Adipocyte (in vitro differentiated cells): ENCODE data around the gene KNL1.
"Not testable (repeated sequence)": the region's sequence is repeated elsewhere in the genome, so short reads cannot be mapped to it uniquely, and the experiment has no call there.

Experiments
- DNase-seq: peaks from one replicate; pipeline ENCODE4 v3.0.0-alpha.2; 2015; ENCODE audit warnings: low read depth
- H3K27me3 ChIP-seq: replicated peaks from 2 replicates; pipeline ENCODE4 v1.7.0; 2013; ENCODE audit warnings: mild to moderate bottlenecking, low read length, moderate library complexity; ENCODE audit not compliant: control insufficient read depth, insufficient read depth
- H3K36me3 ChIP-seq: 2 replicates; pipeline ENCODE4 v1.7.0; 2013; ENCODE audit warnings: low read length, mild to moderate bottlenecking, moderate library complexity; ENCODE audit not compliant: control insufficient read depth, insufficient read depth, severe bottlenecking
- H3K4me1 ChIP-seq: 2 replicates; pipeline ENCODE4 v1.7.0; 2013; ENCODE audit warnings: mild to moderate bottlenecking, low read length, moderate library complexity; ENCODE audit not compliant: control insufficient read depth, insufficient read depth
- H3K4me3 ChIP-seq: 2 replicates; pipeline ENCODE4 v1.7.0; 2013; ENCODE audit warnings: mild to moderate bottlenecking, low read length, moderate library complexity
- H3K9ac ChIP-seq: 2 replicates; pipeline ENCODE4 v1.7.0; 2013; ENCODE audit warnings: mild to moderate bottlenecking, low read length, moderate library complexity
- H3K9me3 ChIP-seq: 2 replicates; pipeline ENCODE4 v1.7.0; 2013; ENCODE audit warnings: mild to moderate bottlenecking, low read length, moderate library complexity; ENCODE audit not compliant: control insufficient read depth

KNL1 gene

DNA sequence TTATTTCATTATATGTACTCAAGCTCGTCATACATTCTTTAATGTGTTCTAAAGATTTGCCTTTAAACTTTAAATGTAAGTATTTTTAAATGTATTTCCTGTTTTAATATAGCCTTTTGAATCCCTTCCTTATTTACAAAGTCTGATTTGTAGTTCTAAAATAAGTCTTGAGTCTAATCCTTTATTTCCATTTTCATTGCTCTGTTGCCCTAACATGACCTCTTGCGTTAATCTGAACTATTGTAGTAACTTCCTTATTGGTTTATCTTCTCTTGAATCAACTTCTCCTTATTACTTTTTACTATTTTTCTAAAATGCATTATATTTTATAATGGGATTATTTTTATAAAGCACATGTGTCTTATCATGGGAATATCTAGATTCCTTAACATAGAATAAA, 24.0 kb downstream of the KNL1 start:
- Histone ChIP-seq H3K36me3 (no peaks in the 10 kb centered on the region), H3K4me3 (no peak overlapping the region), H3K4me1 (no peaks in the 10 kb centered on the region), H3K9ac (no peak overlapping the region), H3K27me3 (no peaks in the 10 kb centered on the region), H3K9me3 (no peaks in the 10 kb centered on the region)
- DNase-seq = no peak

DNA sequence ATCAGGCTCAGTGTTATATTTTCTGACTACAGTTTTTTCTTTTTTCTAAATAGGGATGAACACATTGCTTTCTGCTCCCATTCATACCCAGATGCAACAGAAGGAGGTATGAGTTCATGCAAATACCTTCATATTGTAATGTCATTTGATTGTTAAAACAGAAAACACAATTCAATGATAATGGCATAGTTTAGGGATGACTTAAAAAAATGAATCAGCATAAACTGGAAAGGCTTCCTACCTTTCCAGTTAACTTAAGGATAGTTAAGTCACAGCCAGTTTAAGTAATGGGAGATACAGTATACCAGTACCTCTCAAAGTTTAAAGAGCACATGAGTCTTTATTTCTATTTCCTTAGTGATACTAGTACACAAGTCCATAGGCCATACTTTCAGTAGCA, 24.9 kb downstream of the KNL1 start:
- Histone ChIP-seq H3K36me3 (no peaks in the 10 kb centered on the region), H3K4me3 (no peak overlapping the region), H3K4me1 (no peaks in the 10 kb centered on the region), H3K27me3 (no peaks in the 10 kb centered on the region), H3K9me3 (no peaks in the 10 kb centered on the region), H3K9ac (no peak overlapping the region)
- no peak for DNase-seq

DNA sequence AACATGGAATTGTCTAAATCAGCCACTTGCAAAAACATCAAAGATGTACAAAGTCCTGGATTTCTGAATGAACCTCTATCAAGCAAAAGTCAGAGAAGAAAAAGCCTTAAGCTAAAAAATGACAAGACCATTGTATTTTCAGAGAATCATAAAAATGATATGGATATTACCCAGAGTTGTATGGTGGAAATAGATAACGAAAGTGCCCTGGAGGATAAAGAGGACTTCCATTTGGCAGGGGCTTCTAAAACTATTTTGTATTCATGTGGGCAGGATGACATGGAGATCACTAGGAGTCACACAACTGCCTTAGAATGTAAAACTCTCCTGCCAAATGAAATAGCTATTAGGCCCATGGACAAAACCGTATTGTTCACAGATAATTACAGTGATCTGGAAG, 29.3 kb downstream of the KNL1 start:
- Histone ChIP-seq H3K9ac (no peak overlapping the region), H3K4me1 (no peaks in the 10 kb centered on the region), H3K4me3 (no peak overlapping the region), H3K27me3 (no peaks in the 10 kb centered on the region), H3K9me3 (no peaks in the 10 kb centered on the region), H3K36me3 (no peaks in the 10 kb centered on the region)
- DNase-seq = no peak

DNA sequence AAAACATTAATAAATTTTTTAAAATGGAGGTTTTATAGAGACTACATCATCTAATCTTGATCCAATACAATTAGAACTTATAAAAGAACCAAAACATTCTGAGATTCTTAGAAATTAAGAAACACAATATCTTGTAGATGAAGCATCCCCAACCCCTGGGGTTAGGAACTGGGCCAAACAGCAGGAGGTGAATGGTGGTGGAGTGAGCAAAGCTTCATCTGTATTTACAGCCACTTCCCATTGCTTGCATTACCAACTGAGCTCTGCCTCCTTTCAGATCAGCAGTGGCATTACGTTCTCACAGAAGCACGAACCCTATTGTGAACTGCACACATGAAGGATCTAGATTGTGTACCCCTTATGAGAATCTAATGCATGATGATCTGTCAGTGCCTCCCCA, 36.3 kb downstream of the KNL1 start:
- H3K36me3 ChIP-seq = no peaks in the 10 kb centered on the region
- no peaks in the 10 kb centered on the region for H3K9me3 ChIP-seq
- H3K4me3 ChIP-seq = no peak overlapping the region
- no peak for DNase-seq
- no peaks in the 10 kb centered on the region for H3K4me1 ChIP-seq
- no peak overlapping the region for H3K9ac ChIP-seq
- no peaks in the 10 kb centered on the region for H3K27me3 ChIP-seq

DNA sequence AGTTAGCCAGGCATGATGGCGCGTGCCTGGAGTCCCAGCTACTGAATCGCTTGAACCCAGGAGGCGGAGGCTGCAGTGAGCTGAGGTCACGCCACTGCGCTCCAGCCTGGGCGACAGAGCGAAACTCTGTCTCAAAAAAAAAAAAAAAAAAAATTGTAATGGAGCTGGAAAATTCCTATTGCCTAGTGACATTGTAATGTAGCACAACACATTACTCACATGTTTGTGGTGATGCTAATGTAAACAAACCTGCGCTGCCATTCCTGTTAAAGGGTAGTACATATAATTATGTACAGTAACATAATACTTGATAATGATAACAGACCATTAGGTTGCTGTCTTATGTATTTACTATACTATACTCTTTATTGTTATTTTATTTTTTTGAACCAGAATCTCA, 39.1 kb downstream of the KNL1 start:
- Histone ChIP-seq H3K4me3 (no peak overlapping the region), H3K9ac (no peak overlapping the region), H3K27me3 (no peaks in the 10 kb centered on the region), H3K36me3 (no peaks in the 10 kb centered on the region), H3K9me3 (no peaks in the 10 kb centered on the region), H3K4me1 (no peaks in the 10 kb centered on the region)
- DNase-seq = peak; percentile 49

DNA sequence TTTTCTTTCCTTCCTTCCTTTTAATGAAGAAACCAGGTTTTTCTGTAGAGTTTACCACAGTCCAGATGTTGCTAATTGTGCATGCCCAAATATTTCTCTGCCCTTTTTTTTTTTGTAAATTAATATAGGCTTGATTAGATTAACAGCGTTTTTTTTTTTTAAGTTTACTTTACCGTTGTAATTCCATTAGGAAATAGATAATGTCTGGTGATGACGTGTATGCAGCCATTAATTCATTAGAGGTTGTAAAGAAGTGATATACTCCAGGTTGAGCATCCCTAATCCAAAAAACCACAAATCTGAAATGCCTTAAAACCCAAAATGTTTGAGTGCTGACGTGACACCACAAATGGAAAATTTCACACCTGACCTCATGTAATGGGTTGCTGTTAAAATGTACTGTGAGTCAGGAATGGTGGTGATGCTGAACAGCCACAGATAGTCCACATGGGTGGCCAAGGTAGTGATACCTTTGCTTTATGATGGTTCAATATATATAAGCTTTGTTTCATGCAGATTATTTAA, 43.2 kb downstream of the KNL1 start:
- Histone ChIP-seq H3K9ac (no peak overlapping the region), H3K9me3 (no peaks in the 10 kb centered on the region), H3K27me3 (no peaks in the 10 kb centered on the region), H3K4me1 (no peaks in the 10 kb centered on the region), H3K36me3 (no peaks in the 10 kb centered on the region), H3K4me3 (no peak overlapping the region)
- no peak for DNase-seq

DNA sequence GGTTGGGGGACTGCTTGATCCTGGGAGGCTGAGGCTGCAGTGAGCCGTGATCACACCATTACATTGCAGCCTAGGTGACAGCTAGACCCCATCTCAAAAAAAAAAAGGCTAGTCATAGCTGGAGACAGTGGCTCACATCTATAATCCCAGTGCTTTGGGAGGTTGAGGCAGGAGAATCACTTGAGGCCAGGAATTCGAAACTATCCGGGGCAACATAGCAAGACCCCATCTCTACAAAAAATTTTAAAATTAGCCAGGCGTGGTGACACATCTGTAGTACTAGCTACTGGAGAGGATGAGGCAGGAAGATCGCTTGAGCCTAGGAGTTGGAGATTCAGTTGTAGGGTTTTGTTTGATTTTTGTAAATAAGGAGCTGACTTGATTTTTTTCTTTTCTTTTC, 45.6 kb downstream of the KNL1 start:
- no peaks in the 10 kb centered on the region for H3K36me3 ChIP-seq

DNA sequence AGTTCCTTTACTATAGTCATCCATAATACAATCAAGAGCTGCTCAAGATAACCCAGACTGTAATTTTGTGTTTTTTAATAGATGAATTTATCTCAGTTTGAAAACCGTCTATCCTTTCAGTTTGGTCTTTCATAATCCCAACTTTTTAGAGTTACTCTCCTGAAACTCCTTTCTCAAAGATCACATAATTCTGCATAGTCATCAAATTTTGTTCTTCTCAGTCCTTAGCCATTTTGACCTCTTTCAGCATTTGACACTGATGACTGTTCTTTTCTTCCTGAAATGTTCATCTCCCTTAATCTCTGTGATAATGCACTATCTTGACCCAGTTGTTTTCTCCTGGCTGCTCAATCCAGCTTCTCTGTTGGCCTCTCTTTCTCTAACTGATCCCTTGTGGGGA, 53.5 kb downstream of the KNL1 start:
- Histone ChIP-seq H3K4me3 (no peak overlapping the region), H3K36me3 (no peaks in the 10 kb centered on the region), H3K9me3 (no peaks in the 10 kb centered on the region), H3K4me1 (no peaks in the 10 kb centered on the region), H3K9ac (no peak overlapping the region), H3K27me3 (no peaks in the 10 kb centered on the region)
- no peak for DNase-seq

More for the DNA sequence above, 45.6 kb downstream of the KNL1 start:
- Histone ChIP-seq H3K27me3 (no peaks in the 10 kb centered on the region), H3K4me3 (no peak overlapping the region), H3K9me3 (no peaks in the 10 kb centered on the region), H3K4me1 (no peaks in the 10 kb centered on the region), H3K9ac (no peak overlapping the region)
- no peak for DNase-seq

DNA sequence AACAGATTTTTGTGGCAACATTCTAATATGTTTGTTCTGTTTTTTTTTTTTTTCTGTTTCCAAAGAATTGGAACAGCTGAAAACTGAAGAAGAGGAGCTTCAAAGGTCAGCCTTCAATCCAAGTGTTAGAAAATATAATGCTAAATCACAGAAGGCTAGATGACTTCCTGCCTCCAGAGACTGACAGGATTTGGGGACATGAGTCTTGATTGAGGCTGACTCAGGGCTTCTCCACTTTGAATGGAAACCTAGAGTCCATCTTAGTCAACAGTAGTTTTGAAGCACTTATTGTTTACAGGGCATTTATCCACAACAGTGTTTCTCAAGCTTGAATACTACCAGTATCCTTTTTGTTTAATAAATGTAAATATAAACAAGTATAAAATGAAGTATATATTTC, 56.4 kb downstream of the KNL1 start:
- H3K9me3 ChIP-seq = no peaks in the 10 kb centered on the region
- no peaks in the 10 kb centered on the region for H3K4me1 ChIP-seq
- H3K36me3 ChIP-seq = no peaks in the 10 kb centered on the region
- no peak overlapping the region for H3K9ac ChIP-seq
- H3K4me3 ChIP-seq = no peak overlapping the region
- DNase-seq = no peak
- H3K27me3 ChIP-seq = no peaks in the 10 kb centered on the region

DNA sequence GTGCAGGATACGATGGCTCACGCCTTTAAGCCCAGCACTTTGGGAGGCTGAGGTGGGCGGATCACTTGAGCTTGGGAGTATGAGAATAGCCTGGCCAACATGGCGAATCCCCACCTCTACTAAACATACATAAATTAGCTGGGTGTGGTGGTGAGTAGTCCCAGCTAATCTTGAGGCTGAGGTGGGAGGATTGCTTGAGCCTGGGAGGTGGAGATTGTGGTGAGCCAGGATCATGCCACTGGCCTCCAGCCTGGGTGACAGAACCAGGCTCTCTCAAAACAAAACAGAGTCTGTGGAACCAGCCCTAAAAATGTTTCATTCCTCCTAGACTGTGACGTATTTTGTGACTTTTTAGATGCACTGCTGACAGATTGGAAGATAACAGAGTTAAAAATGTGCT, 66.6 kb downstream of the KNL1 start:
- no peaks in the 10 kb centered on the region for H3K27me3 ChIP-seq
- no peaks in the 10 kb centered on the region for H3K4me1 ChIP-seq
- H3K36me3 ChIP-seq = no peaks in the 10 kb centered on the region
- no peak overlapping the region for H3K9ac ChIP-seq
- DNase-seq = no peak
- H3K4me3 ChIP-seq = no peak overlapping the region
- H3K9me3 ChIP-seq = no peaks in the 10 kb centered on the region

DNA sequence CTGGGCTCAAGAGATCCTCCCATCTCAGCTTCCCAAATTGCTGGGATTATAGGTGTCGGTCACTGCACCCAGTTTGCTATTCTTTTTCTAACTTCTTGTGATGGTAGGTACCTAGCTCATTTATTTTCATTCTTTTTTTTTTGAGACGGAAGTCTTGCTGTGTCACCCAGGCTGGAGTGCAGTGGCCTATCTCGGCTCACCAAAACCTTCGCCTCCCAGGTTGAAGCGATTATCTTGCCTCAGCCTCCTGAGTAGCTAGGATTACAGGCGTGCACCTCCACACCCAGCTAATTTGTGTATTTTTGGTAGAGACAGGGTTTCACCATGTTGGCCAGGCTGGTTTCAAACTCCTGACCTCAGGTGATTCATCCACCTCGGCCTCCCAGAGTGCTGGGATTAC, 70.9 kb downstream of the KNL1 start:
- Histone ChIP-seq H3K27me3 (no peaks in the 10 kb centered on the region), H3K9ac (no peak overlapping the region), H3K36me3 (no peaks in the 10 kb centered on the region), H3K4me3 (no peak overlapping the region), H3K9me3 (no peaks in the 10 kb centered on the region), H3K4me1 (no peaks in the 10 kb centered on the region)
- DNase-seq = no peak

DNA sequence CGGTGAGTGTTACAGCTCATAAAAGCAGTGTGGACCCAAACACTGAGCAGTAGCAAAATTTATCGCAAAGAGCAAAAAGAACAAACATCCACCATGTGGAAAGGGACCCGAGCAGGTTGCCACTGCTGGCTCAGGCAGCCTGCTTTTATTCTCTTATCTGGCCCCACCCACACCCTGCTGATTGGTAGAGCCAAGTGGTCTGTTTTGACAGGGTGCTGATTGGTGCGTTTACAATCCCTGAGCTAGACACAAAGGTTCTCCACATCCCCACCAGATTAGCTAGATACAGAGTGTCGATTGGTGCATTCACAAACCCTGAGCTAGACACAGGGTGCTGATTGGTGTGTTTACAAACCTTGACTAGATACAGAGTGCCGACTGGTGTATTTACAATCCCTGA, 82.2 kb downstream of the KNL1 start:
- H3K4me1 ChIP-seq, H3K9me3 ChIP-seq: not testable (repeated sequence)

More for the DNA sequence above, 82.2 kb downstream of the KNL1 start:
- not testable (repeated sequence) for H3K36me3 ChIP-seq, DNase-seq, H3K9ac ChIP-seq, H3K27me3 ChIP-seq, H3K4me3 ChIP-seq
